IMR-90 (cell line): ENCODE measurements around the gene TOMM40L. TPM values are rescaled to one million over a fixed set of nuclear protein-coding genes. Genes with fewer than 3 reads are reported as not detected.
"Not testable (repeated sequence)": the region's sequence is repeated elsewhere in the genome, so short reads cannot be mapped to it uniquely, and the experiment has no call there.

Source experiments
- ATAC-seq: fragments of 200-7000 bp; cut with Tn5 transposase; 2 replicates; pipeline ENCODE4 v1.9.1; 2020; ENCODE audit warnings: low read depth, mild to moderate bottlenecking, moderate library complexity
- BruUV-seq: library from RNA; stranded (reverse); fragments of 400-500 nt; replicated peaks from 2 replicates; lab custom pipeline; 2021; lab: Mats Ljungman, UMichigan
- CTCF ChIA-PET: fragments of 300-600 bp; formaldehyde crosslinking; extraction: SDS; loops from one replicate; lab custom pipeline; 2021; ENCODE audit warnings: antibody characterized with exemption; lab: Yijun Ruan, JAX
- POLR2A ChIA-PET: fragments of 300-600 bp; sonication (Branson Sonifier 250); formaldehyde crosslinking; loops from one replicate; lab custom pipeline; 2022; ENCODE audit warnings: antibody characterized with exemption; ENCODE audit not compliant: unreplicated experiment; lab: Charles Lee
- DNase-seq: peaks from one replicate; pipeline ENCODE4 v3.0.0; 2013
- H2AFZ ChIP-seq: replicated peaks from 2 replicates; pipeline ENCODE3; 2013; ENCODE audit warnings: low read length, mild to moderate bottlenecking; ENCODE audit not compliant: poor library complexity
- H2AK5ac ChIP-seq: 2 replicates; pipeline ENCODE4 v1.6.1; 2013; ENCODE audit warnings: low read depth, low read length, inconsistent platforms
- H2AK9ac ChIP-seq: replicated peaks from 2 replicates; pipeline ENCODE3; 2013; ENCODE audit warnings: mild to moderate bottlenecking, low read depth, low read length, moderate library complexity; ENCODE audit not compliant: poor library complexity
- H2BK120ac ChIP-seq: 2 replicates; pipeline ENCODE4 v1.6.1; 2013; ENCODE audit warnings: low read depth, low read length, inconsistent platforms
- H2BK15ac ChIP-seq: 3 replicates; pipeline ENCODE4 v1.6.1; 2013; ENCODE audit warnings: low read depth, low read length, inconsistent platforms
- H2BK20ac ChIP-seq: 2 replicates; pipeline ENCODE4 v1.6.1; 2013; ENCODE audit warnings: low read depth, mild to moderate bottlenecking, inconsistent platforms, low read length, moderate library complexity
- H2BK5ac ChIP-seq: 2 replicates; pipeline ENCODE4 v1.6.1; 2013; ENCODE audit warnings: mild to moderate bottlenecking, low read depth, low read length, inconsistent platforms; ENCODE audit not compliant: poor library complexity, severe bottlenecking
- H3K14ac ChIP-seq: replicated peaks from 2 replicates; pipeline ENCODE4 v1.6.1; 2013; ENCODE audit warnings: low read depth, low read length, inconsistent platforms
- H3K18ac ChIP-seq: 2 replicates; pipeline ENCODE4 v1.6.1; 2013; ENCODE audit warnings: low read depth, low read length, control low read depth
- H3K23ac ChIP-seq: 2 replicates; pipeline ENCODE4 v1.6.1; 2013; ENCODE audit warnings: low read depth, low read length, inconsistent platforms
- H3K27ac ChIP-seq: 2 replicates; pipeline ENCODE4 v1.5.1; 2013; ENCODE audit warnings: mild to moderate bottlenecking, control low read depth, low read length; ENCODE audit not compliant: insufficient read depth
- H3K27me3 ChIP-seq: 2 replicates; pipeline ENCODE4 v1.6.1; 2013; ENCODE audit warnings: low read length; ENCODE audit not compliant: control insufficient read depth, insufficient read depth
- H3K36me3 ChIP-seq: 2 replicates; pipeline ENCODE4 v1.6.1; 2013; ENCODE audit warnings: low read length, mixed read lengths; ENCODE audit not compliant: control insufficient read depth, insufficient read depth
- H3K4ac ChIP-seq: 2 replicates; pipeline ENCODE4 v1.6.1; 2013; ENCODE audit warnings: low read depth, low read length, inconsistent platforms
- H3K4me1 ChIP-seq: 2 replicates; pipeline ENCODE4 v1.6.1; 2013; ENCODE audit warnings: low read length, mixed read lengths; ENCODE audit not compliant: control insufficient read depth, insufficient read depth
- H3K4me2 ChIP-seq: 2 replicates; pipeline ENCODE4 v1.6.1; 2013; ENCODE audit warnings: low read depth, mild to moderate bottlenecking, control low read depth, low read length, moderate library complexity
- H3K4me3 ChIP-seq: 2 replicates; pipeline ENCODE4 v1.5.1; 2013; ENCODE audit warnings: low read depth, mild to moderate bottlenecking, control low read depth, low read length, moderate library complexity; ENCODE audit not compliant: insufficient read depth
- H3K56ac ChIP-seq: 2 replicates; pipeline ENCODE4 v1.6.1; 2013; ENCODE audit warnings: low read length, inconsistent platforms; ENCODE audit not compliant: insufficient read depth; ENCODE audit errors: extremely low read depth
- H3K79me1 ChIP-seq, 2 experiments: 2 replicates each; pipeline ENCODE4 v1.6.1; 2013; ENCODE audit warnings: low read length in 2 of 2, inconsistent platforms in 1 of 2, low read depth in 1 of 2
- H3K9ac ChIP-seq: 2 replicates; pipeline ENCODE4 v1.6.1; 2013; ENCODE audit warnings: low read depth, low read length, control low read depth
- H3K9me1 ChIP-seq: 2 replicates; pipeline ENCODE4 v1.6.1; 2013; ENCODE audit warnings: low read length, inconsistent platforms; ENCODE audit not compliant: insufficient read depth
- H3K9me3 ChIP-seq: 2 replicates; pipeline ENCODE4 v1.6.1; 2013; ENCODE audit warnings: low read length; ENCODE audit not compliant: control insufficient read depth, insufficient read depth
- H4K20me1 ChIP-seq: 2 replicates; pipeline ENCODE4 v1.6.1; 2013; ENCODE audit warnings: low read length, inconsistent platforms; ENCODE audit not compliant: insufficient read depth
- H4K5ac ChIP-seq: 2 replicates; pipeline ENCODE4 v1.6.1; 2013; ENCODE audit warnings: mild to moderate bottlenecking, low read depth, low read length, control low read depth
- H4K8ac ChIP-seq, 2 experiments: 2 replicates each; pipeline ENCODE4 v1.6.1; 2013; ENCODE audit warnings: low read depth in 2 of 2, low read length in 2 of 2, control low read depth in 1 of 2, inconsistent platforms in 1 of 2
- H4K91ac ChIP-seq: 2 replicates; pipeline ENCODE4 v1.6.1; 2013; ENCODE audit warnings: low read depth, low read length, inconsistent platforms; ENCODE audit not compliant: insufficient read depth
- CEBPB ChIP-seq: IDR thresholded peaks from 2 replicates; pipeline ENCODE4 v1.6.1; 2012; ENCODE audit warnings: low read depth, low read length, improper control_type of control experiment
- CHD1 ChIP-seq: IDR thresholded peaks from 2 replicates; pipeline ENCODE4 v1.6.1; 2012; ENCODE audit warnings: low read depth, low read length, improper control_type of control experiment
- MAFK ChIP-seq: IDR thresholded peaks from 2 replicates; pipeline ENCODE4 v1.6.1; 2012; ENCODE audit warnings: low read depth, low read length, improper control_type of control experiment
- RCOR1 ChIP-seq: IDR thresholded peaks from 2 replicates; pipeline ENCODE4 v1.6.1; 2012; ENCODE audit warnings: mild to moderate bottlenecking, low read length, improper control_type of control experiment; ENCODE audit not compliant: insufficient replicate concordance
- WGBS, 2 experiments: methylation state at CpG; one replicate each; pipeline versions ENCODE4 v1.1.5 to v1.1.7; 2013; ENCODE audit warnings: missing lambda C conversion rate in 2 of 2; ENCODE audit not compliant: insufficient read length in 1 of 2; ENCODE audit errors: extremely low coverage in 2 of 2; 5-methylcytosine and 5-hydroxymethylcytosine counted together
- dilution Hi-C: fragments of 300-500 bp; cut with HindIII; formaldehyde crosslinking; loops from one replicate; pipeline ENCODE4 v1.14.3; 2018; ENCODE audit warnings: low sequenced_read_pairs; ENCODE audit not compliant: unreplicated experiment
- in situ Hi-C: fragments of 300-500 bp; cut with MboI; formaldehyde crosslinking; loops from 3 replicates; pipeline ENCODE4 v1.14.3; 2019; ENCODE audit warnings: low sequenced_read_pairs, inconsistent platforms, mixed read lengths
- intact Hi-C: fragments of 100-400 bp; cut with micrococcal nuclease; formaldehyde crosslinking; loops from 2 replicates; pipeline ENCODE4 v1.10.0; 2022
- polyA plus RNA-seq, 3 experiments: library from polyadenylated mRNA; depleted of rRNA; stranded (reverse); fragments of >200 nt; gene quantifications; 2 replicates each; pipeline ENCODE4 v1.2.3, GENCODE V29; 2012; ENCODE audit warnings: low replicate concordance in 1 of 3
- total RNA-seq: library from RNA; depleted of rRNA; stranded (reverse); fragments of >200 nt; gene quantifications from 2 replicates; pipeline ENCODE4 v1.2.3, GENCODE V29; 2012

The TOMM40L gene
- total and polyA plus RNA-seq, 2 of the 4 experiments (the other 2 are of a cell fraction), result 7.7 to 12.5 TPM

GRCh38 chr1:161251579-161251978, 25.7 kb downstream of the TOMM40L start:
- Histone ChIP-seq H4K8ac (no peak overlapping the region), H3K9ac (no peak overlapping the region), H2AK9ac (no peak overlapping the region), H3K9me1 (no peaks in the 10 kb centered on the region), H3K9me3 (peaks cover under 1% of the 10 kb centered on the region; the same call in 1 of the 2 replicates), H3K14ac (no peak overlapping the region), H3K79me1 (no peaks in the 10 kb centered on the region), H3K27me3 (peaks cover 3% of the 10 kb centered on the region), H3K4ac (no peak overlapping the region), H3K56ac (no peak overlapping the region), H2AK5ac (no peak overlapping the region), H3K27ac (no peak overlapping the region), H3K4me2 (no peak overlapping the region), H4K91ac (no peak overlapping the region), H2BK120ac (no peak overlapping the region), H3K23ac (no peak overlapping the region), H3K4me3 (no peak overlapping the region), H2BK5ac (no peak overlapping the region), H2BK15ac (no peak overlapping the region), H3K4me1 (no peaks in the 10 kb centered on the region), H2AFZ (no peak overlapping the region), H3K36me3 (no peaks in the 10 kb centered on the region), H2BK20ac (no peak overlapping the region), H3K18ac (no peak overlapping the region), H4K20me1 (no peaks in the 10 kb centered on the region), H4K5ac (no peak overlapping the region)
- BruUV-seq, result no TSS peak
- CTCF ChIA-PET, result no interaction called here
- POLR2A ChIA-PET, result no interaction called here
- ATAC-seq (no peak), DNase-seq (no peak)
- in situ Hi-C loops, result no loop called here
- intact Hi-C loops, result no loop called here
- 100% methylated on average over 1 of the region's 8 CpGs; no CpG with 5 or more reads in 1 of the 2 experiments for WGBS, 2 experiments
- dilution Hi-C loops, result no loop called here
- TF ChIP-seq CEBPB (no peak), RCOR1 (no peak), CHD1 (no peak), MAFK (no peak)

GRCh38 chr1:161255302-161255701, 29.4 kb downstream of the TOMM40L start:
- WGBS, 2 experiments, result no CpG with 5 or more reads among the region's 5 CpGs
- H3K18ac ChIP-seq, H3K56ac ChIP-seq, H4K5ac ChIP-seq, H2BK20ac ChIP-seq, CTCF ChIA-PET, H3K79me1 ChIP-seq, H4K91ac ChIP-seq, intact Hi-C loops, dilution Hi-C loops, H2AFZ ChIP-seq, H2AK5ac ChIP-seq, H4K20me1 ChIP-seq, H3K36me3 ChIP-seq, H3K27ac ChIP-seq, H4K8ac ChIP-seq, H2BK120ac ChIP-seq, H3K4me2 ChIP-seq, POLR2A ChIA-PET, in situ Hi-C loops, H3K23ac ChIP-seq, H3K4me1 ChIP-seq, DNase-seq, ATAC-seq, H3K9me1 ChIP-seq, H3K4me3 ChIP-seq, H2BK15ac ChIP-seq, H3K9ac ChIP-seq, H2BK5ac ChIP-seq, H3K4ac ChIP-seq, H3K14ac ChIP-seq, H2AK9ac ChIP-seq, BruUV-seq: not testable (repeated sequence)
- Histone ChIP-seq H3K27me3 (peaks cover 25% of the 10 kb centered on the region), H3K9me3 (peaks cover 11% of the 10 kb centered on the region)
